Lower leg skin (tissue), 3 donors: ENCODE measurements around the gene IGSF21.

Experiments used
- CTCF ChIP-seq, 3 donors: fragments of 450-650 bp; IDR thresholded peaks; one replicate each; pipeline ENCODE4 v1.5.1; 2016; ENCODE audit warnings: antibody characterized with exemption in 3 of 3, mild to moderate bottlenecking in 3 of 3, moderate library complexity in 2 of 3
- POLR2A ChIP-seq, 2 donors: fragments of 450-650 bp; IDR thresholded peaks; one replicate each; pipeline ENCODE4 v1.6.1; 2016 to 2017; ENCODE audit warnings: antibody characterized with exemption in 2 of 2, mild to moderate bottlenecking in 1 of 2, moderate library complexity in 1 of 2

- TF ChIP-seq CTCF (IDR thresholded peaks at IDR 0.05) = no peak
- no peak for TF ChIP-seq POLR2A (IDR thresholded peaks at IDR 0.05)
These were observed 209.2 kb downstream of the IGSF21 start for GRCh38 chr1:18316764-18317163.
